OCI-LY1 (cell line): ENCODE data around the gene TBC1D20.
"Not testable (repeated sequence)": the region's sequence is repeated elsewhere in the genome, so short reads cannot be mapped to it uniquely, and the experiment has no call there.

ENCODE experiments used
- H2AFZ ChIP-seq: fragments of 200-600 bp; sonication (generic), shearing (Covaris generic); 2 replicates; pipeline ENCODE4 v1.6.0; 2014; ENCODE audit warnings: antibody characterized with exemption, mild to moderate bottlenecking, low read length
- H3F3A ChIP-seq: fragments of 200-600 bp; sonication (generic), shearing (Covaris generic); 2 replicates; pipeline ENCODE4 v1.6.0; 2014; ENCODE audit warnings: mild to moderate bottlenecking, antibody characterized with exemption, low read length, moderate library complexity; ENCODE audit not compliant: insufficient read depth
- H3K27ac ChIP-seq: fragments of 200-600 bp; sonication (generic); 2 replicates; pipeline ENCODE4 v1.5.1; 2014; ENCODE audit warnings: low read length, mixed run types, mild to moderate bottlenecking, low read depth; ENCODE audit not compliant: poor library complexity, severe bottlenecking
- H3K27me3 ChIP-seq: fragments of 200-600 bp; sonication (generic); 2 replicates; pipeline ENCODE4 v1.6.0; 2014; ENCODE audit warnings: antibody characterized with exemption, mild to moderate bottlenecking, low read length, moderate library complexity; ENCODE audit not compliant: insufficient read depth
- H3K36me3 ChIP-seq: fragments of 200-600 bp; sonication (generic); 2 replicates; pipeline ENCODE4 v1.6.1; 2014; ENCODE audit warnings: mild to moderate bottlenecking, antibody characterized with exemption, low read length, moderate library complexity, mixed read lengths; ENCODE audit not compliant: insufficient read depth
- H3K4me1 ChIP-seq: fragments of 200-600 bp; sonication (generic); 2 replicates; pipeline ENCODE4 v1.5.1; 2014; ENCODE audit warnings: mild to moderate bottlenecking, low read length, moderate library complexity; ENCODE audit not compliant: insufficient read depth, severe bottlenecking
- H3K4me2 ChIP-seq: fragments of 200-600 bp; sonication (generic), shearing (Covaris generic); 2 replicates; pipeline ENCODE4 v1.6.1; 2014; ENCODE audit warnings: low read length
- H3K4me3 ChIP-seq: fragments of 200-600 bp; sonication (generic); 2 replicates; pipeline ENCODE4 v1.5.1; 2014; ENCODE audit warnings: low read length, low read depth, mild to moderate bottlenecking, mixed read lengths; ENCODE audit not compliant: poor library complexity, severe bottlenecking
- H3K79me2 ChIP-seq: fragments of 200-600 bp; shearing (Covaris generic); 2 replicates; pipeline ENCODE4 v1.6.1; 2016; ENCODE audit warnings: mixed run types, low read length, mixed read lengths; ENCODE audit not compliant: insufficient read depth
- H3K9ac ChIP-seq: fragments of 200-600 bp; sonication (generic), shearing (Covaris generic); 2 replicates; pipeline ENCODE4 v1.6.1; 2014; ENCODE audit warnings: mild to moderate bottlenecking, low read length, mixed read lengths
- H3K9me2 ChIP-seq: fragments of 200-600 bp; sonication (generic), shearing (Covaris generic); 2 replicates; pipeline ENCODE4 v1.6.1; 2014; ENCODE audit warnings: low read depth, mild to moderate bottlenecking, low read length, mixed read lengths
- H3K9me3 ChIP-seq: fragments of 200-600 bp; shearing (Covaris generic); 2 replicates; pipeline ENCODE4 v1.6.1; 2014; ENCODE audit warnings: low read length, mixed read lengths
- H4K20me1 ChIP-seq: fragments of 200-600 bp; sonication (generic), shearing (Covaris generic); 2 replicates; pipeline ENCODE4 v1.6.0; 2016; ENCODE audit warnings: mild to moderate bottlenecking, low read length; ENCODE audit not compliant: insufficient read depth
- EZH2 ChIP-seq: fragments of 200-600 bp; sonication (generic), shearing (Covaris generic); IDR thresholded peaks from 2 replicates; pipeline ENCODE4 v1.8.0; 2017; ENCODE audit warnings: borderline replicate concordance, mixed run types, mild to moderate bottlenecking, antibody characterized with exemption, low read length, moderate library complexity, mixed read lengths
- TF ChIP-seq, protein P1 (sequence below): fragments of 200-600 bp; sonication (generic), shearing (Covaris generic); IDR thresholded peaks from 2 replicates; pipeline ENCODE4 v1.5.1; 2017; ENCODE audit warnings: mild to moderate bottlenecking, antibody characterized with exemption, low read length, moderate library complexity, mixed read lengths

TBC1D20 gene

DNA sequence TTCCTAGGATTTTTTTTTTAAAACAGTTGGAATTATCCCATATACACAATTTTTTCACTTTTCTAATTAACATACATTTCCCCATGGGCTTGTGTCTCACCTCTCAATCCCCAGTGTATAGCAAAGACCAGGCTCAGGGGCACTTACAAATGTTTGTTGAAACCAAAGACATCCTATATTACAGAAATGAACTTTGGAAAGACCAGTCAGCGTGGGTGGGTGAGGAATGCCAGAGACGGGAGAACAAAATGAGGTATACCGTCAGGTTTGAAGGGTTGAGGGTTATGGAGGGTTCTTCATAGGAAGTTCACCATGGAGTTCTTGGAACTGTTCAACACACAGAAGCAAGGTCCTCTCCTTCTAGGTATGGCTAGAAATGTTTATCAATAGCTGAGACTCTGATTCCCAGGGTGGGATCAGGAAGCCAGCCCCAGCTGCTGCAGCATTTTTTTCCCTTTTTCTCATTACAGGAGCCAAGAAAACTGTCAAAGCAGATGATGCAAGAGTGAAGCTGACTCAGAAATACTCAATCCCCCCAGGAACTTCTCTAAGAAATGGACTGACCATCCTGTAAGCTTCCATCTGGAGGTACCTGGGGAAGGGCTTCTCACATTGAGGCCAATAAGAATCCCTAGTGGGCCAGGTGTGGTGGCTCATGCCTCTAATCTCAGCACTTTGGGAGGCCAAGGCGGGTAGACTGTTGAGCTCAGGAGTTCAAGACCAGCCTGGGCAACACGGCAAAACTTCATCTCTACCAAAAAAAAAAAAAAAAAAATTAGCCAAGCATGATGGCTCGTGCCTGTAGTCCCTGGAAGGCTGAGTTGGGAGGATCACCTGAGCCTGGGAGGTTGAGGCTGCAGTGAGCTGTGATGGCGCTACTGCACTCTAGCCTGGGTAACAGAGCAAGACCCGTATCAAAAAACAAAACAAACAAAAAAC is 15.9 kb upstream of the TBC1D20 start:
- no peak overlapping the region for H2AFZ ChIP-seq
- H3K9ac ChIP-seq = no peak overlapping the region
- H3K9me3 ChIP-seq = peaks cover 4% of the 10 kb centered on the region; the same call in 1 of the 2 replicates
- no peaks in the 10 kb centered on the region for H4K20me1 ChIP-seq
- no peaks in the 10 kb centered on the region for H3K9me2 ChIP-seq
- no peak overlapping the region for H3K27ac ChIP-seq
- no peak overlapping the region for H3K4me2 ChIP-seq
- no peak overlapping the region for H3K4me3 ChIP-seq
- TF ChIP-seq, protein P1, sequence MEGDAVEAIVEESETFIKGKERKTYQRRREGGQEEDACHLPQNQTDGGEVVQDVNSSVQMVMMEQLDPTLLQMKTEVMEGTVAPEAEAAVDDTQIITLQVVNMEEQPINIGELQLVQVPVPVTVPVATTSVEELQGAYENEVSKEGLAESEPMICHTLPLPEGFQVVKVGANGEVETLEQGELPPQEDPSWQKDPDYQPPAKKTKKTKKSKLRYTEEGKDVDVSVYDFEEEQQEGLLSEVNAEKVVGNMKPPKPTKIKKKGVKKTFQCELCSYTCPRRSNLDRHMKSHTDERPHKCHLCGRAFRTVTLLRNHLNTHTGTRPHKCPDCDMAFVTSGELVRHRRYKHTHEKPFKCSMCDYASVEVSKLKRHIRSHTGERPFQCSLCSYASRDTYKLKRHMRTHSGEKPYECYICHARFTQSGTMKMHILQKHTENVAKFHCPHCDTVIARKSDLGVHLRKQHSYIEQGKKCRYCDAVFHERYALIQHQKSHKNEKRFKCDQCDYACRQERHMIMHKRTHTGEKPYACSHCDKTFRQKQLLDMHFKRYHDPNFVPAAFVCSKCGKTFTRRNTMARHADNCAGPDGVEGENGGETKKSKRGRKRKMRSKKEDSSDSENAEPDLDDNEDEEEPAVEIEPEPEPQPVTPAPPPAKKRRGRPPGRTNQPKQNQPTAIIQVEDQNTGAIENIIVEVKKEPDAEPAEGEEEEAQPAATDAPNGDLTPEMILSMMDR = no peak
- TF ChIP-seq EZH2 = no peak
- H3K4me1 ChIP-seq = no peaks in the 10 kb centered on the region
- no peaks in the 10 kb centered on the region for H3K27me3 ChIP-seq
- no peaks in the 10 kb centered on the region for H3K79me2 ChIP-seq
- H3K36me3 ChIP-seq = peaks cover 59% of the 10 kb centered on the region
- no peaks in the 10 kb centered on the region; the same call in 1 of the 2 replicates for H3F3A ChIP-seq

DNA sequence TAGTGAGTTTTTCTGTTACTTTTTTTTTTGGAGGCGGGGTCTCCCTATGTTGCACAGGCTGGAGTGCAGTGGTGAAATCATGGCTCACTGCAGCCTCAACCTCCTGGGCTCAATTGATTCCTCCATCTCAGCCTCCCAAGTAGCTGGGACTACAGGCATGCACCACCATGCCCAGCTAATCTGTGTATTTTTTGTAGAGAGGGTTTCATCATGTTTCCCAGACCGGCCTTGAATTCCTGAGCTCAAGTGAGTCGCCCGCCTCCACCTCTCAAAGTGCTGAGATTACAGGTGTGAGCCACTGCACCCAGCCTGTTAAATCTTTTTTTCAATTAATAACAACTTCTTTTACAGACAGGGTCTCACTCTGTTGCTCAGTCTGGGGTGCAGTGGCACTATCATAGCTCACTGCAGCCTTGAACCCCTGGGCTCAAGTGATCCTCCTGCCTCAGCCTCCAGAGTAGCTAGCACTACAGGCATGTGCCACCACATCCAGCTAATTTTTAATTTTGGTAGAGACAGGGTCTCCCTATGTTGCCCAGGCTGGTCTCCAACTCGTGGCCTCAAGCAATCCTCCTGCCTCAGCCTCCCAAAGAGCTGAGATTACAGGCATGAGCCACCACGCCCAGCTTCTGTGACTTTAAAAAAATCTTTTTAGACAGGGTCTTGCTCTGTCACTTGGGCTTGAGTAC is 14.4 kb upstream of the TBC1D20 start:
- not testable (repeated sequence) for H3K27ac ChIP-seq

DNA sequence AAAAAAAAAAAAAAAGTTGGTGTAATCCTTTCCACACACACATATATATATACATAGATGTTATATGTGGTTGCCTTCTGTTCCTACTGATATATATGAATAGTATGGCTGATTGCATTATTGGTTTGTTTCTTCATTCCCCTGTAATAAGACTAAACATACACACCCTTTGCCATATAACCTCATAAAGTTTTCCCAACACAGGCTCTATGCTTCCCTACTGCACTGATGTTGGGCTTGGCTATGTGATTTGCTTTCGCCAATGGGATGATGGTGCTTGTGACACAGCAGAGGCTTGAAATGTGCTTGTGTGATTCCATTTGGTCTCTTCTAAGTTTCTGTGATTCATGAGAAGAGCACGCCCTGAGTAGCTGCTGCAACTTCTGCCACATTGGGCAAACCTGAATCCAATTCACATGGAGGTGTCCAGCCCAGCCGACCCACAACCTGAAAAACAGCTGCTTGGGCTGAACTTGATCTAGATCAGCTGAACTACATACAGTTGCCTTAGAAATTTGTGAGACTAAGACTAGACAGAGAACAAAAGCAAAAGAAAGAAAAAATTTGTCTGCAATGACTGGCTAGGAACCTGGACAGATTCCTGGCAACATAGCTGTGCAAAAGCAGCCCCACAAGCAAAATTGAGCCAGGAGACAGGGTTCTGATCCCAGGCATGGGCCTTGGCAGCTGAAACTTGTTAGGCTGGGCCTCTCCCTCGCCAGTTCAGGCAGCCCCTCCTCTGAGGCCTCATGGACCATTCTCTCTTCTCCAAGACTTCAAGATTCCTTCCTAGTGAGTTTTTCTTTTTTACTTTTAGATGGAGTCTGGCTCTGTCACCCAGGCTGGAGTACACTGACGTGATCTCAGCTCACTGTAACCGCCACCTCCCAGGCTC is 13.4 kb upstream of the TBC1D20 start:
- H3K4me1 ChIP-seq = no peaks in the 10 kb centered on the region
- peaks cover 5% of the 10 kb centered on the region; the same call in 1 of the 2 replicates for H3K9me3 ChIP-seq
- no peak for TF ChIP-seq EZH2
- TF ChIP-seq, protein P1 = no peak
- H3F3A ChIP-seq = no peaks in the 10 kb centered on the region; the same call in 1 of the 2 replicates
- no peak overlapping the region for H3K9ac ChIP-seq
- no peaks in the 10 kb centered on the region for H3K27me3 ChIP-seq
- H4K20me1 ChIP-seq = no peaks in the 10 kb centered on the region
- no peak overlapping the region for H3K27ac ChIP-seq
- no peaks in the 10 kb centered on the region for H3K79me2 ChIP-seq
- peaks cover 36% of the 10 kb centered on the region for H3K36me3 ChIP-seq
- H3K4me2 ChIP-seq = no peak overlapping the region
- H3K9me2 ChIP-seq = no peaks in the 10 kb centered on the region
- H2AFZ ChIP-seq = no peak overlapping the region
- no peak overlapping the region for H3K4me3 ChIP-seq

More for the DNA sequence above, 14.4 kb upstream of the TBC1D20 start:
- H3K9ac ChIP-seq, H3K4me1 ChIP-seq, H3K9me3 ChIP-seq, H3F3A ChIP-seq, H3K79me2 ChIP-seq, H4K20me1 ChIP-seq, H3K9me2 ChIP-seq, H3K4me3 ChIP-seq, H2AFZ ChIP-seq, H3K4me2 ChIP-seq, H3K27me3 ChIP-seq: not testable (repeated sequence)
- H3K36me3 ChIP-seq = peaks cover 44% of the 10 kb centered on the region
